GM18867 (cell line): ENCODE data around the gene CES2.
A peak's percentile ranks its signal among the peaks of the same experiment; 100 is the strongest.
"Not testable (repeated sequence)": the region's sequence is repeated elsewhere in the genome, so short reads cannot be mapped to it uniquely, and the experiment has no call there.

Experiments
- ATAC-seq: cut with Tn5 transposase; IDR thresholded peaks from one replicate; pipeline ENCODE4 v1.9.1; 2021; ENCODE audit warnings: mild to moderate bottlenecking, moderate library complexity; ENCODE audit not compliant: unreplicated experiment

Gene CES2

DNA sequence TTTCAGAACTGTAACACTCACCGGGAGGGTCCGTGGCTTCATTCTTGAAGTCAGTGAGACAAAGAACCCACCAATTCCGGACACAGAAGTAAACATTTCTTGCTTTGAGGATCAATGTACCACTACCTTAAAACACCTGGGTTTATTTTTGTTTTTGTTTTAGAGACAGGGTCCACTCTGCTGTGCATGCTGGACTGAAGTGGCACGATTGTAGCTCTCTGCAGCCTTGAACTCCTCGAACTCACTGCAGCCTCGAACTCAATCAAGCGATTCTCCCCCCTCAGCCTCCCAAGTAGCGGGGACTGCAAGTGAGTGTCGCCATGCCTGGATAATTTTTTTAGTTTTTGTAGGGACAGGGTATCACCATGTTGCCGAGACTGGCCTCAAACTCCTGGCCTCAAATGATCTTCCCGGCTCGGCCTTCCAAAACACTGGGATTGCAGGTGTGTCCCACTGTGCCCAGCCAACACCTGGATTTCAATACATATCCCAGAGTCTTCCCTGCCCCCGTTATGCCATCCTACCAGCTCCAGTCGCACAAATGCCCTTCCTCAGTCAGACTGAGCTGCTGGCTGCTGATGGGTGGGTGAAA lies 40.1 kb downstream of the CES2 start:
- no peak for ATAC-seq

GRCh38 chr16:66976746-66977145 lies 41.4 kb downstream of the CES2 start:
- no peak for ATAC-seq

DNA sequence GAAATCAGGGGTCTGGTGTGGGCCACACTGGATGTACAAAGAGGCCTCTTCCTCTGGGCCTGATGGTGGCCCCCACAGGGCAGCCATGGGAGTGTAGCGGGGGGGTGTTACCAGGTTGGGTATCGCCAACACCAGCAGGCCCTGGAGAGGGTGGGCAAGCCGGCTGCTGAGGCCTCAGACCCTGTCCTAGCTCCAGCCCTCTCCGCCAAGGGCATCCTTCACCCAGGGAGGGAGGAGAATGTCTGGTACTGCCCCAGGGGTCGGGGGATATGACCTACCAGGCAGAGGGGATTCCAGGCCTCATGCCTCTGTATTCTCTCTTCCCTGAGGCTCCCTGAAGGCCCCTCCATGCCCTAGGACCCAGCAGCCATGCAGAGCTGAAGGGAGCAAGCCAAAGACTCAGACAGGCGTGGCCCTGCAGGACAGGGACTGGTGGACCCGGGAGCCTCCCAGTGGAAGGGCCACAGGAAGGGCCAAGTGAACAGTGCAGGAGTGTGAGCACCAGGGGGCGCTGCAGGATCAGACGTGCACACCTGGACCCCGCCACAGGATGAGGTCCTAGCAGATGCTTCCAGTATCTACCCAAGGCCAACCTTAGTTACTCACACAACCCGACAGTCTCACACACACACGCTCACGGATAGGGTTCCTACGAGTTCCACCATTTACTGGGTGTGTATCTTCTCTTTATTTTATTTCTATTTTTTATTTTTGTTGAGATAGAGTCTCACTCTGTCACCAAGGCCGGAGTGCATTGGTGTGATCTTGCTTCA lies 42.2 kb downstream of the CES2 start:
- ATAC-seq: peak; percentile 80

GRCh38 chr16:66979011-66979717 lies 43.8 kb downstream of the CES2 start:
- no peak for ATAC-seq

DNA sequence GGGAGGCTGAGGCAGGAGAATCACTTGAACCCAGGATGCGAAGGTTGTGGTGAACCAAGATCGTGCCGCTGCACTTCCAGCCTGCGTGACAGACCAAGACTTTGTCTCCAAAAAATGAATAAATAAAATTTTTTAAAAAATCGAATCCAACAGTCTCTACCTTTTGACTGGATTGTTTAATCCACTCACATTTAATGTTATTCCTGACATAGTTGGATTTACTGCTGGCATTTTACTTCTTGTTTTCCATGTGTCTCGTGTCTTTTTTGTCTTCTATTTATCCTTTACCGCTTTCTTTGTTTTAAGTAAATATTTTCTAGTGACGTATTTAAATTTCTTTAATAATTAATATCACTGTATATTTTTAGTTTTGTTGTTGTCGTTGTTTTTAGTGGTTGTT lies 47.7 kb downstream of the CES2 start:
- no peak for ATAC-seq

- ATAC-seq: no peak
Measured at GRCh38 chr16:66984892-66985311, 49.6 kb downstream of the CES2 start.

GRCh38 chr16:66986559-66986958 lies 51.2 kb downstream of the CES2 start:
- ATAC-seq: no peak

- ATAC-seq: no peak
Measured at GRCh38 chr16:66988197-66988788, 53.0 kb downstream of the CES2 start, which contains the start of gene CES4A. Gene CES4A (plus strand): TSS chr16:66988589. CDS start chr16:66988773, 184 bp downstream.

DNA sequence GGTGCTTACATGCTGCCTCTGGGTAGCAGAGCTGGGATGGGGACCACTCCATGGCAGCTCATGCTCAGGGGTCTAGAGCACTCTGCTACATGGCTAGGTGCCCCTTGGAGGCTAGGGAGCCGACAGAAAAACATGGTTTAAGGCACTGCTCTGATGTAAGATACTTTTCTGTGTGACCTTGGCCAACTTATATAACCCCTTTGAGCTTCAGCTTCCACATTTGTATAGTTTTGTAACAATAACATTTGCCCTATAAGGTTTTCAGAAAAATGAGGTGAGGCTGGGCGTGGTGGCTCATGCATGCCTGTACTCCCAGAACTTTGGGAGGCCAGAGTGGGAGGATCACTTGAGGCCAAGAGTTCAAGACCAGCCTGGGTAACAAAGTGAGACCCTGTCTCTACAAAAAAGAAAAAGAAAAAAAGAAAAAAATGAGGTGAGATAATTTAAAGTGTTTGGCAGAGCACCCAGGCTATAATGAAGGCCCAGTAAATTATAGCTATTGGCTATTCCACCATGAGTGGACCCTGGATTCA lies 56.3 kb downstream of the CES2 start:
- no peak for ATAC-seq

- not testable (repeated sequence) for ATAC-seq
Measured at GRCh38 chr16:66993558-66993957, 58.2 kb downstream of the CES2 start.
